Activated effector memory CD4-positive, alpha-beta T cell treated with Interleukin-2 at 50 U/mL for 16 hours (primary cell): ENCODE results near the gene RBP5.

Source experiments
- DNase-seq: peaks from one replicate; pipeline ENCODE4 v3.0.0-alpha.2; 2020

The RBP5 gene

DNA sequence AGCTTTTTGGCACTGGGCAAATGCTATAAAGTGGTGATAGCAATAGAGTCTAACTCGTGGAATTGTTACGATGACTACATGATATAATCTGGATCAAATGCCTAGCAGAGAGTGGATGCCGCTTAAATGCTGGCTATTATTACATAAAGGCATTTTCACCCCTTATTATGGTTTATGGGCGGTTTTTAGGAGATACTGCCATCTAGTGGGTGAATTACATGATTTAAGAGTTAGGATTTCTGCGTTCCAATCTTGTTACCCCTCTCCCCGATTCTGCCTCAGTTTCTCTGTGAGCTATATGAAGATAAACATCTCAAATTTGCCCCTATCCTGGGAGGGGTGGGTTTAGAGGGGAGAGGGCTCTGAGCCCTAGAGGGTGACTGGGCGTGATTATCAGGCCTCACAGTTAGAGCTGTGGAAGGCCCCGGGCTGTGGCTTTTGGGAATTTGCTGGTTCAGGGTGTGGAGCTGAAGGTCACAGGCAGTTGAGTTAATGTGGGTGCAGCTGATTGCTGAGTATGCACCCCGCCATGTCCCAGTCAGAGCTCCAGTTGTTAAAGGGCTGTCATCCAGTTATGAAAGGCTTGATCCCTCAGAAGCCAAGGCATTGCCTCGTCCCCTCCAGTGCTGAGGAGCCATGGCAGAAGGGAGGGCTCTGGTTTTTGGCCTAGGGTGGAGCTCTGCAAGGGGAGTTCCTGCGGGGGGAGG, 15.9 kb upstream of the RBP5 start:
- no peak for DNase-seq

DNA sequence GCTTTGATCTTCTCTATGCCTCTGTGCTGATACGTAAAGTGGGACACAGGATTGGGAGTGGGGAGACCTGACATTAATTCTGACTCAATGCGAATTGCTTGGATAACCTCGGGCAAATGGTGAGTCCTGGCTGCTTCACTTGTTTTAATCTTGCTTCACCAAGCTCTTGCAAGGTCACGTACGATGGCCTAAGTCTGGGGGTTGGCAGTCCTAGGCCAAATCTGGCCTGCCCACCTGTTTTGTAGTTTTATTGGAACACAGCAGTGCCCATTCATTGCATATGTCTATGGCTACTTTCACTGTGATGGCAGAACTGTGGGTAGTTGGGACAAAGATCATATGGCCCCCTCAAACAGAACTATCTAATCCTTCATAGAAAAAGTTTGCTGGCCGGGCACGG, 14.9 kb upstream of the RBP5 start:
- DNase-seq, result no peak

DNA sequence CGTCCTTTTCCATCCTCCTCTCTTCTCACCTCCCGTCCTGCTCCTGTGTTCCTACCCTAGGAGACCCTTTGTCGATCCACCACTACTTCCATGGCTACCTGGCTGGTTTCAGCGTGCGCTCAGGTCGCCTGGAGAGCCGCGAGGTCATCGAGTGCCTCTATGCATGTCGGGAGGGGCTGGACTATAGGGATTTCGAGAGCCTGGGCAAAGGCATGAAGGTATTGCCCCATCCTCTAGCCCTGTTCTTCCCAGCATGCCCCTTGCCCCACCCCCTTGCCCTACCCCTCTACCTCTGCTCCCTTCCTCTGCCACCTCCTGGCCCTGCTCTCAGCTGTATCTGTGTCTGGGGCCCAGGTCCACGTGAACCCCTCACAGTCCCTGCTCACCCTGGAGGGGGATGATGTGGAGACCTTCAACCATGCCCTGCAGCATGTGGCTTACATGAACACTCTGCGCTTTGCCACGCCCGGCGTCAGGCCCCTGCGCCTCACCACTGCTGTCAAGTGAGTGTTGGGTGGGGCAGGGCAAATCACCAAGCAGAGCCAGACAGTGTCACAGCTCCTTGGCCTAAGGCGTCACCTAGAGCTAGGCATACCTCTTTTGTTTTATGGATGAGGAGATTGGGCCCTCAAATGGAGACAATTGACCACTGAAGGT, 14.2 kb upstream of the RBP5 start:
- no peak for DNase-seq

DNA sequence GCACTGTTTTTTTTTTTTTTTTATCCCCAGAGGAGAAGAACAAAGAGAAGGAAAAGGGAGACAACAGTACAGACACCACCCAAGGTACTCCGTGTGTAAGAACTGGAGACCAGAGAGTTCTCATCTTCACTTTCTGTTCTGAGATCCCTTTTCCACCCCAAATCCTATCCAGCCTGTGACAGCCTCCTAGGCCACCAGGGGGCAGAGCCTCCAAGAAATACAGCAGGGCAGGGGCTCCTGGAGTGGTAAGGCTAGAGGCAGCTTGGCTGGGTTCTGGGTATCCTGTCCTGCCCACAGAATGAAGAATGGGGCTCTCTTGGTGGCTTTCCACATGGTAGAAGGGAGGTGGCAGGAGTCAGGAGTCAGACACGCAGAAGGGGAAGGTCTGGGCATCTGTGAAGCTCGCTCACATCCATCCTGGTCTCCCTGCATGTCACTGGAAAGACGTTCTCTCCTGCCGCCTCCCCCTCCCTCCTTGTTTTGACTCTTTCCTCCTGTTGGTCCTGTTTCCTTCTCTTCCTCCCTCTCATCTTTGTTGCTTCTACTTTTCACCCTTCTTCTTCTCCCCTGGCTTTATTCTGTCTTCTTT, 13.5 kb upstream of the RBP5 start:
- peak; percentile 12 for DNase-seq

DNA sequence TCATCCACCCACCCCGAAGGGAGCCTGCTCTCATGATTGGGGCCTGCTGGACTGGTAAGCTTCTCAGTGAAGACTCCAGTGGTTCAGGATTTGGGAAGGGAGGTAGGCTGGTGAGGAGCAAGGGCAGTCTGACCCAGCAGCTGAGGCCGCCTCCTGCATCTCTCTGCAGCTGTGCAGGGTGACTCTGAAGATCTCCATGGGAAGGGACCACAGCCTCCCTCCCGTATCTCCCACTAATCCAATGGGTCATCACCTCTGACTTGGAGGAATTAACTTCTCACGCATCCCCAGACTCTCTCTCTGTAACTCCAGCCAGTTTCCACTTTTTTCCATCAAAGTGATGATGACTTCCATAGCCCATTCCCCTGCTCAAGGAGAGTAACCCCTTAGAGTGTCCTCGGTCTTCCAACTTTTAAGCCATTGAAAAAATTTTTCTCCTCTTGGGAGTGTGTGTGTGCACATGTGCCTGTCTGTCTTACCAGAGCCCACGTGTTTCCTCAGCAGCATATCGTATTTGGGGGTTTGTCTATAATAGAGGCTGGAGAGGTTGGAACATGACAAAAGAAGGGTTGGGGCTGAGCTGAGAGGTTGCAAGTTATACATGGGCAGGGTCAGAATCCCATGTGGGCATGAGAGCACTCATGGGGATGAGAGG, 12.8 kb upstream of the RBP5 start:
- DNase-seq, result no peak

DNA sequence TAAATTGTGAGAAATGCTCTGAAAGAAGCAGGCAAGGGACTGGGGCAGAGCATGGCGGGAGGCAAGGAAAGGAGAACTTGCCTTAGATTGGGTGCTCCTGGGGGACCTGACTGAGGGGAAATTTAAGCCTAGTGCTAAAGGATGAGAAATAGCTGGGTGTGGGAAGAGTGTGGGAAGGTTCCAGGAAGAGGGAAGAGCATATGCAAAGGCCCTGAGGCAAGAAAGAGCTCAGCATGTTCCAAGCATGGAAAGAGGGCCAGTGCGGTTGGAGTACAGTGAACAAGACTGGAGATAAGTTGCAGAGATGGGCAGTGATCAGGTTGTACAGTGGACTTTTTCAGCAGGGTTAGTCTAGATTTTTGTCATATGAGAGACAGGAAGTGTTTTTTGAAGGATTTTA, 10.5 kb upstream of the RBP5 start:
- no peak for DNase-seq

DNA sequence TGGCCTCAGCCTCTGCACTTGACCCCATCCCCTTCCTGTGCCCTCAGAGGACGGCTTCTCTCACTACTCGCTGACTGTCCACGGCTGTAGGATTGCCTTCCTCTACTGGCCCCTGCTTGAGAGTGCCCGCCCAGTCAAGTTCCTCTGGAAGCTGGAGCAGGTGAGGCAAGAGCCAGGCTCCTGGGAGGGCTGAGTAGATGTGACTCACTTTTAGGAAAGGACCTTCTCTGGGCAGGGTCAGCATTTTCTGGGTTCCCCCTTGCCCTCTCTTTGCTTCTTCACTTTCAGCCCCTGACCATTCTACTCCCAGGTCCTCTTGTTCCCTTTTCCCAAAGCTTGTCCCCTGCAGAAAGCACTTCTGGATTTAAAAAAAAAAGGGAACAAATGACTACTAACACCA, 9.2 kb upstream of the RBP5 start:
- DNase-seq, result no peak

DNA sequence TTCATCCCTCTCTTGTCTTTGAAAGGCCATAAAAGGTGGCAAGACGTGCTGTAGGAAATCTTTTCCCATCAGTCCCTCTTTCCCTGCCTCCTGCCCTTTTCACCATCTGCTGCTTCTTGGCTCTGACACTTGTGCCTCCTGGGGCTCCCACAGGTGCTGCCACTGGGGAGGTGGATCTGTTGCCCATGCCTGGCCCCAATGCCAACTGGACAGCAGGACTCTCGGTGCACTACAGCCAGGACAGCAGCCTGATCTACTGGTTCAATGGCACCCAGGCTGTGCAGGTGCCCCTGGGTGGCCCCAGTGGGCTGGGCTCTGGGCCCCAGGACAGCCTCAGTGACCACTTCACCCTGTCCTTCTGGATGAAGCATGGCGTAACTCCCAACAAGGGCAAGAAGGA, 8.0 kb upstream of the RBP5 start:
- DNase-seq, result no peak

DNA sequence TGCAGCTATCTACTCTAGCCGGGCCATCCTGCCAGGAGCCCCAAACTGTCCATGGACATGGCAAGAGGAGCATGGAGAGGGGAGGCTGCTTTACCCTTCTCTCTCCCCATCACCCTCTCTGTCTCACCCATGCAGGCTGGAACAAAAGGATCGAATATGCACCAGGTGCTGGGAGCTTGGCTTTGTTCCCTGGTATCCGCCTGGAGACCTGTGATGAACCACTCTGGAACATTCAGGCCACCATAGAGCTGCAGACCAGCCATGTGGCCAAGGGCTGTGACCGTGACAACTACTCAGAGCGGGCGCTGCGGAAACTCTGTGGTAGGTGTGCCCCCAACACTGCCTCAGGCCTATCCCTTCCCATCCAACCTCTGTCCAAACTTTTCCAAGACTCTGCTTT, 7.4 kb upstream of the RBP5 start:
- DNase-seq, result no peak

DNA sequence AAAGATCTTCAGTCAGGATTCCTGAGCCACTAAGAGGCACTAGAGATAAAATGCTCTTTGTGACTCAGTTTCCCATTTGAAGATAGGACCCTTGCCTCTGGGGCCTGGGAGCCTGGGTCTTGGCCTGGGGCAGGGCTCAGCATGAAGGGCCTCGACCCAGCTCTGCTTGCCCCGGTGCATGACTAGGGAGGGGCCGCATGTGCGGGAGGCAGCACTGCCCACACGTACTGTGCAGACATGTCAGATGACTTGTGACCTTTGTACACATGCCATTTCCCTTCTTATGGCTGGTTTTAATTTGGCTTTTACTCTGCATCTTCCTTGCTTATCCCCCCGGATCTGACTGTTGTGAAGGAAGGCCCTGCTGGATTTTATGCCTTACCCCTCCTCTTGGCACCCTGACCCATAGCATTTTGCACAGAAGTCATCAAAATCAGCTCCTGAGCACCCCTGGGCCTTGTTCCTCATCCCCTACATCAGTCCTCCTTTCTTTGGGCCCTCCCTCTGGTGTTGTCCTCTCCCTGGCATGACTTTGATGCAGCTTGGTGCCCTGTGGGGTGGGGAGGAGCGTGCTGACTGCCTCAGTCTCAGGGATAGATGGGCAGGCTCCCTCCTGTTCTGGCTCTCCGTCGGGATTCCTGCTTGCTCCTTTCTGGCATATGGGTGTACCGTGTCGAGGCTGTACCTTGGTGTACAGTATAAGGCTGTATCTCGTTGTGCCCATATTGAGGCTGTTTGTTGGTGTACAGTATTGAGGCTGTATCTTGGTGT, 5.9 kb upstream of the RBP5 start:
- DNase-seq, result no peak

DNA sequence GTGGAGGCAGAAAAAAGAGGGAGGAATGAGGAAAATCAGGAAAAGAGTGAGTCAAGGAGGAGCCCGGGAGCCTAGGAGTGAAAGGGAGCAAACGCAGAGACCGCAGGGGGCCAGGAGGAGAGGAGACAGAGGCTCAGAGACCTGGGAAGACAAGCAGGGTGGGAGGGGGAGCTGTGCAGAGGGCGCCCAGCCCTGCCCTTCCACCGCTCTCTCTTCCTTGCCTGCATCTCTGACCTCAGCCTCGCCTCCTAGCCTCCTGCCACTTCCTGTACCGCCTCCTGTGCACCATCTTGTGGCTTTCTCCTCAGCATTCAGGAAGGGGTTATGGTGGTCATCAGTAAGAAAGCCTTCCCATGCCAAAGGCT, 2.8 kb upstream of the RBP5 start:
- peak; percentile 25 for DNase-seq

DNA sequence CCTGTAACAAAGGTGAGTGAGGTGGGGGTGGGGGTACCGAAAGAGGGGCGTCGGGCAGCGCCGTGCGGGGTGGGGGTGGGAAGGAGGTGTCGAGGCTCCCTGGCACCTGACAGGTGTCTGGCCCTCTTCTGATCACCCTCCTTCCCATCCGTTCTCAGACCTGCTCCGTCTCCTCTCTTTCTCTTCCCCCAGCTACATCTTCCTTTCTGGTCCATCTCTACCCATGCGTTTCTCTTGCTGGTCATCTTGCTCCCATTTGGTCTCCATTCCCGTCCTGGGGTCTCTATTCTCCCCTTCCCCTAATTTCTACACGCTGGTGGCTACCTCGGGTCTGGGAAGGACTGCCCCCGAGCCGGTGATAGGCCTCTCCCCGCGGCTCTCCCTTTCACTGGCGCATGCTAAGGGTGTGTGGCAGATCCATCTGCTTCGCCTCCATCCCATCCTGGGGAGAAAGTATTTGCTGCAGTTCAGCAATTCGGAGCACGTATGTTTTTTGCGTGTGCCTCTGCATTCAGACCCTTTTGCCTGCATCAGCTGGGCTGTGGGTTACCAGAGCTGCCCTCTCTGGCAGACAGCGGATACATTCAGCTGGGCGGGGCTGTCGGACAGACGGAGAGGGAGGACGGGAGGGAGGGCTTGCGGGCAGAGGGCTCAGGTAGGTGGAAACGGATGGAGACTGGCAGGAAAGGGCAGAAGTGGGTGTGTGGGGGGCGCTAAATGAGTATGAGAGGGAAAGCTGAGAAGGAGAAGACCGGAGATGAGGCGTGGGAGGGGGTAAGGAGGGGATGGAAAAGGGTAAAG, 2.2 kb upstream of the RBP5 start:
- DNase-seq, result peak; percentile 44

DNA sequence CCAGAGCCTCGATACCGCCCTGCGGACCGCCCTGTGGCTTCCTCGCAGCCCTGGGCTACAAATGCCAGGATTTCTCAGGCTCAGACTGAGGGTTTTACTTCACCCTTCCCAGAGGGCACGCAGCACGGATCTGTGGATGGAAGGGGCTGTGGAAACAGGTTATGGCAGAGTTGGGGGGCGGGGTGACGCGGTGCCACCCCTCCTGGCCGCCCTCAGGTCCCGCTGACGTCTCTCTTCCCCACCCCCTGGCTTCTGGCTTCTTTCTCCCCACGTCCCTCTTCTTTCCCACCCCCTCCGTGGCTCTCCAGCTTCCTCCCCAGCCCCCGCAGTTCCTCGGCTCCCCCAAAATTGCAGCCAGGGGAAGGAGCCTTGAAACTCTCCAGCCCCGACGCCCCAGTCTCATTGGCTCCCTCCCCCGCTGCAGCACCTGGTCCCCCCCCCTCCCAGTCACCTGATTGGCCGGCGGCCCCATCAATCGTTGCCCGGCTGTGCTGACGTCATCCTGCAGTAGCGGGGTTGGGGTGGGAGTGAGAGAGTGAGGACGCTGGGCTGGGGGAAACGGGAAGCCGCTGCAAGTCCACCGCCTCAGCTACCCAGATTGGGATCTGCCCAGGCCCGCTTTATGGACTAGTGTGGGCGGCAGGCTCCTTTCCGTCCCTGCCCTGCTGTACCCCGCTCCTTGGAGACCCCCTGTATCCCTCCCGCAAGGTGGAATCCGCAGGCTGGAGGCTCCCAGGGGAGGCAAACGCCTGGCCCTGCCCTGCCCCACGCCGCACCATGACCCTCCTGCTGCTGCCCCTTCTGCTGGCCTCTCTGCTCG, 1.4 kb upstream of the RBP5 start, which contains the start of gene CLSTN3:
TSS of gene CLSTN3 (plus strand) at position 500 of the 820 bp plus-strand sequence. CDS start at position 778, 278 bp downstream.
- peak; percentile 78 for DNase-seq

DNA sequence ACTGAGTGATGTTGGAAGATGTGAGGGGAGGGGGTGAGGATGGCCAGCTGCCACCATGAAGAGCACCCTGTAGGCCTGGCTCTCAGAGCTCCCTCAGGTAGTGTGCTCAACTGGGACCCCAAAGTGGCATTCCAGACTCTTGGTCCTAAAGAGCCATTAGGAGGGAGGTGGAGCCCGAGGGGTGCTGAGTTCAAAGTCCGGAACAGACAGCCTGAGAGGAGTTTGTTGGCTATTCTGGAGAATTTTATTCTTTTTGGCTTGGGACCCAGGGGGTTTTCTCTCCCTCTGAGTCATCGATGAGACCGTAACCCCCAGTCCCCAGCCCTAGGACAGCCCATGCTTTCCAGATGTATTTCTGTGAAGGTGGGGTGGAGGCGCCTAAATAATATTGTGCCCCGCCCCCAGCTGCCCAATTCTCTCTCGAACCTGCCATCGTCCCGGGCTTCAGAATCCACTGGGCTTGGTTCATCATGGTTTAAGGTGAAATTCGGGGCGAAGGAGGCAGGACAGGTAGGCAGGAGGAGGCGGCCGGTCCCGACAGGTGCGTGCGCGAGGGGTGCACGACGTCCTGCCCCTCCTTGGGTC, 690 bp upstream of the RBP5 start:
- no peak for DNase-seq

DNA sequence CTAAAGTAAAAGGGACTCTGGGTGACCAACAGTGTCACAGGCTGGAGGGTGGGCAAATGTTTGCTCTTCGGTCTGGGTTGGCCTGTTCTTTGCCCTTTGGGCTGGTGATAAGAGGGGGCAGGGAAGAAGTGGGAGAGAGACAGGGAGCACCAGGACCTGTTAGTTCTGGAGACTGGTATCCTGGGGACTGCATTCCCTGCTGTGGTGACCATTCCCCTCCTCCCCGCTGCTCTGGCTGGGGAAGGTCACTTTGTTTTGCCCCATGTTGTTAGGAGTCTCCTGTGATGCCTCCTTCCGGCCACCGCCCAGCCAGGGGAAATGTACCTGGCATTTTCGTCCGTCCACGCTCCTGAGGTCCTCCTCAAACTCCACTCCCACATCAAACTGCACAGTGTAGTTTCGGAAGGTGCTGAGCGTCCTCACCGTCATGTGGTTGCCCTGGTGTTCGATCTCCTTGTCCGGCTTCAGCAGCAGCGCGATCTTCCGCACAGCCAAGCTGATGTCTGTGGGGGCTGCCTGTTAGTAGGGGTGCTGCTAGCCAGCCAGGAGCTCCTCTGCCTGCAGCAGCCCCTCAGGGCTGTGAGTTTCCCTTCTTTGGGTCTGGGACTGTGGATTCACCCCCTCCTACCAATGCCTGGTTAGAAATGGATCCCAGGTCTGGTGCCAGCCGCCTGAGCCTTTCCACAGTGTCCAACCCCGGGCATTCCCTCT, 618 bp downstream of the RBP5 start:
- DNase-seq, result no peak

DNA sequence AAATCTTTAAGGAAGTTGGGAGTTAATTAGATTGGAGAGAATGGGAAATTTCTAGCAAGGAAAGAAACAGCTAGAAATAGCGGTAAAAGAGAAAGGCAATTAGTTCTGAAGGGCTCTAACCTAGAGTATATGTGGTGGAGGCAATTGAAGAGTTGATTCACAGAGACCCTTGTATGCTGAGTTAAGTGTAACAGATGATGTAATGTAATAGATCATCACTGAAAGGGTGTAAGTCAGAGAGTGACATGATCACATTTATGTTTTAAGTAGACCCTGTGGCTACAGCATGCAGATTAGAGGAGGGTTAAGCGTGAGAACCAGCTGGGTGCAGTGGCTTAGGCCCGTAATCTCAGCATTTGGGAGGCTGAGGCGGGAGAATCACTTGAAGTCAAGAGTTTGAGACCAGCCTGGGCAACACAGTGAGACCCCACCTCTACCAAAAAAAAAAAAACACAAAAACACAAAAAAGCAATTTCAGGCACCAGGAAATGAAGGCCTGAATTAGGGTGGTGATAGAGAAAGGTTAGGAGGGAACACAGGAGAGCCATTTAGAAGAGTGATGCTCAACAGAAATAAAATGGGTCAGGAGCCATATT, 3.0 kb downstream of the RBP5 start:
- DNase-seq, result no peak

DNA sequence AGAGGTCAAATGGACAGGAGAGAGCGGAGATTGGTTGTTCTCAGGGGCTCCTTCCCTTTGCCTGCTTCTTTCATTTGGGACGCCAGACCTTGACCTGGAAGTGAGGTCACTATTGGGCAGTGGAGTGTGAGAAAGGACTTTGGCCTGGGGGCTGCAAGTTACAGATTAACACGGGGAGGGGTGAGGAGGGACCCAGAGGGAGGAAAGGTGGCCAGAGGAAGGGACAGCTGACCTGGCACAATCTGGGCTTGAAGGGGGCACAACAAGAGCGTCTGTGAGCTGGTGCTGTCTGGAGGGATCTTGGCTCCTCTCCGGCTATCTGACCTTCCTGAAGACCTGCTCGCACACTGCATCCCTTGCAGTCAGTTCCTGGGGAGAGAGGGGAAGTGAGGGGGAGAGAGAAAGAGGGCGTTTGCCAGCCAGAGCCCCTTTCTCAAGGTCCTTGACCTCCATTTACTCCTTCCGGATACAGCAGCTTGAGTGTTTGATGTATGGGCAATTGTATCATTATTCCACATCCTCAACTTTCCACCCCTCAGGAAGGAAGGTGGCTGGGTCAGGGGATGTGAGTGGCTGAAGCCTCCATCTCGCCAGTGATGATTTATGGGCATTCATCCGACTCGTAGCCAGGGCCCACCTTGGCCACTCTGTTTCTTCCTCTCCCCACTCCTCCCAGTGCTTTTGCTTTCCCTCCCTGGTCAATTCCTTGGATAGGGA, 4.7 kb downstream of the RBP5 start:
- DNase-seq, result no peak

DNA sequence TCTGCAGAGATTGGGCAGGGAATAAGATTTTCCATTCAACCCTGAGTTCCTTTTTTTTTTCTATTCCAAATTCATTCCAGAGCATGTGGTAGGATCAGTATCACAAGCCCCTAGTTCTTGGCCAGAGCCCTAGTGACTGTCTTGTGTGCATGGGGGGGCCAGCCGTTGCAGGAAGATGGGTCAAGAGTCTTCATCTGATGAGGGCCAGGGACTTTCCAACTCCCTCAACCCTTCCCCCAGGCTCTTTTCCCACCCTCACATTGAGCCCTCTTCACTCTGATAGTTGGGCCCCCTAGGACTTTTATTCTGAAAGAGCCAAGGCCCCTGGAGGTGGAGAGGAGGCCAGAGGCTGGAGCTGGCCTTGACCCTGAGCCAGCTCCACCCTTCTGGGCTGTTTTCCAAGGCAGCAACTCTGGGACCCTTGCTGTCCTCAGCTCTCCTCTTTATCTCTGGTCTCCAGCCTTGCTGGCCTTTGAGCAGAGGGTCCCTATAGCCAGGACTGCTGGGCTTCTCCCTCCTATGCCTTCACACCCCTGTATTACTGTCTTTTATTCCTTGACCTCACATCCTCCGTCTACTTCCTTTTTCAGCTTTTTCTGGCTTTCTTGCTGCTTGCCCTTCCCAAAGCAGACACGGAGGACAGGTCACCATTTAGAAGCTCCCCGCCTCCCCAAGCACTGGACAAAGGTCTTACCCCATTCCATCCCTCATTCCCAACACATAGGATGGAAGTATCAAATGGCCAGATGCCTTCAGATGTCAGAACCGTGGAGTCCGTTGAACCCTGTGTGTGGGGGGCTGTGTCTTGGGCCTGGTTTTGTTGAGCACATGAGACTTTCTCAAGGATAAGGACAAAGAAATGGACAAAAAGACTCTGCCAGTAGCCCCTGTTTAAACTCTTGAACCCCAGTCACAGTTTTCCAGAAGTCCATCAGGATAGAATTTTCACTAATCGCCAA, 5.6 kb downstream of the RBP5 start:
- DNase-seq, result no peak
